SK-N-MC (cell line): ENCODE results near the gene STK31.

Experiments used
- DNase-seq: peaks from one replicate; pipeline ENCODE4 v3.0.0-alpha.2; 2011; ENCODE audit warnings: low read depth, low spot score
- H3K27ac ChIP-seq: fragments of 200-600 bp; sonication (generic); 2 replicates; pipeline ENCODE4 v1.5.1; 2016; ENCODE audit warnings: mixed run types
- H3K36me3 ChIP-seq: fragments of 200-600 bp; sonication (generic); 2 replicates; pipeline ENCODE4 v1.6.1; 2017; ENCODE audit warnings: antibody characterized with exemption, low read length, mixed read lengths; ENCODE audit not compliant: insufficient read depth
- H3K4me3 ChIP-seq: fragments of 200-600 bp; sonication (generic); 2 replicates; pipeline ENCODE4 v1.5.1; 2016
- H3K9ac ChIP-seq: fragments of 200-600 bp; sonication (generic); 2 replicates; pipeline ENCODE4 v1.8.0; 2017; ENCODE audit warnings: mixed run types, mixed read lengths; ENCODE audit not compliant: insufficient read length
- H3K9me3 ChIP-seq: fragments of 200-600 bp; sonication (generic); 2 replicates; pipeline ENCODE4 v1.6.1; 2017; ENCODE audit warnings: low read depth, mild to moderate bottlenecking, antibody characterized with exemption, low read length, moderate library complexity, mixed read lengths
- EZH2 ChIP-seq: fragments of 200-600 bp; sonication (generic); IDR thresholded peaks from one replicate; pipeline ENCODE4 v1.6.1; 2017; ENCODE audit warnings: antibody characterized with exemption
- FOXP2 ChIP-seq: optimal IDR thresholded peaks from 2 replicates; pipeline ENCODE3; 2011; ENCODE audit warnings: mild to moderate bottlenecking, moderate library complexity; ENCODE audit not compliant: insufficient read depth; ENCODE audit errors: extremely low read length, control extremely low read depth
- POLR2AphosphoS5 ChIP-seq: IDR thresholded peaks from 2 replicates; pipeline ENCODE4 v1.6.1; 2012; ENCODE audit warnings: mild to moderate bottlenecking, low read depth, low read length, borderline replicate concordance

The STK31 gene

DNA sequence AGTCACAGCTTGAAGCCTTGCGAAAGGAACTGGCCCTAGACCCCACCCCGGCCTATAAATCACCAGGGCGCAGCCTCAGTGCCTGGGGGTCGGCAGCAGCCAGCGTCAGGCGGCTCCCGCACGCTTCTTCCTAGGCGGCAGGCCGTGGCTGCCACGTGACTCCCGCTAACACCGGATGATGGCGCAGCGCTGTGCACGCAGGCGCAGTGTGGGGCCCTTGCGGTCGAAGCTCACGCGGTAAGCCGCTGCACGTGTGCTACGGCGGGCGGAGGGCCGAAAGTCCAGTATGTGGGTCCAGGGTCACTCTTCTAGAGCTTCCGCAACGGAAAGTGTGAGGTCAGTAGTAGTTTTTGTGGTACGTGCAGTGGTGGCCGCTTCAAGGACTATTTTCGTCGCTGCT, at the start of gene STK31:
TSS of gene STK31 (plus strand) at position 220 of the 400 bp plus-strand sequence. CDS start at position 287, 67 bp downstream.
- no peaks in the 10 kb centered on the region for H3K9me3 ChIP-seq
- H3K36me3 ChIP-seq = no peaks in the 10 kb centered on the region
- no peak within 1 kb of the TSS for H3K9ac ChIP-seq
- DNase-seq = no peak
- no peak for TF ChIP-seq EZH2
- TF ChIP-seq FOXP2 = no peak
- no peak for TF ChIP-seq POLR2AphosphoS5
- H3K27ac ChIP-seq = no peak within 1 kb of the TSS
- no peak within 1 kb of the TSS for H3K4me3 ChIP-seq

DNA sequence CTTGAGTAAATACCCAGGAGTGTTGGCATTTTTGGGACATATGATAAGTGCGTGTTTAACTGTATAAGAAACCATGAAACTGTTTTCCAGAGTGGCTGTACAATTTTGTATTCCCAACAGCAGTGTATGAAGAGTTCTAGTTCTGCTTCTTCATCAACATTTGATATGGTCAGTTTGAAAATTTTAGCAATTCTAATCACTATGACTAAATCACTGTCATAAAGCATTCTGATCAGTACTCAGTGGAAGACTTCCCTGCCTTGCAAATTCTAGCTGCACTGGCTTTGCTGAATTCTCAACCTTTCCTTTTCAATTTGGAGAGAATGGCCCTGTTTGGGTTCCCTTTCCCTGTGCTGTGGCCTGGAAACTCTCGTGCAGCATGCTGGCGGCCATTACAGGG, 48.6 kb upstream of the STK31 start:
- H3K4me3 ChIP-seq = no peak overlapping the region

DNA sequence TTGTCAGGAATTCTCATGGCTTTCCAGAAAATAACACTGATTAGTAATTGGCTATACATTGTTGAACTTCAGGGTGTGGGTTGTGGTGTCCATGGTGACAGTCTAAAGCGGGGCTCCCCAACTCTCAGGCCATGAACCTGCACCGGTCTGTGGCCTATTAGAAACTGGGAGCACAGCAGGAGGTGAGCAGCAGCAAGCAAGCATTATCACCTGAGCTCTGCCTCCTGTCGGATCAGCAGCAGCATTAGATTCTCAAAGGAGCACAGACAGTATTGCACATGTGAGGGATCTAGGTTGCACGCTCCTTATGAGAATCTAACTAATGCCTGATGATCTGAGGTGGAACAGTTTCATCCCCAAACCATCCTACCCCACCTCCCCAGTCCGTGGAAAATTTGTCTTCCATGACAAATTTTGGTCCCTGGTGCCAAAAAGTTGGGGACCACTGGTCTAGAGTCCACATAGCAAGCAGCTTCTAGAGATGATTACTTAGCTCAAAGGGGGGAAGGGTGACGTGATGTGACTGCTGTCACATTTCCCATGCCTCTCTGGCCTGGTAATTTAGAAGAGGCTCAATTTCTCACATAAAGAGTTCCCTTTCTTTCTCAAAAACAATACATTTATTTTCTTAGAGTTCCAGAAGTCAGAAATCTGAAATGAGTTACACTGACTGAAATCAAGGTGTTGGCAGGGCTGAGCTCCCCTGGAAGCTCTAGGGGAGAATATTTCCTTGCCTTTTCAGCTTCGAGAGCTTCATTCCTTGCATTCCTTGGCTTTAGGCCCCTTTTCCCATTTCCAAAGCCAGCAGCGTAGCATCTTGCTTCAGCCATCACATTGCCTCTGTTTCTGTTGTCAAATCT, 47.7 kb upstream of the STK31 start:
- Histone ChIP-seq H3K36me3 (no peaks in the 10 kb centered on the region), H3K9ac (no peak overlapping the region), H3K9me3 (no peaks in the 10 kb centered on the region), H3K27ac (no peak overlapping the region), H3K4me3 (no peak overlapping the region)
- TF ChIP-seq FOXP2 = no peak
- TF ChIP-seq POLR2AphosphoS5 = no peak
- TF ChIP-seq EZH2 = no peak
- DNase-seq = no peak

More for the DNA sequence above, 48.6 kb upstream of the STK31 start:
- no peaks in the 10 kb centered on the region for H3K9me3 ChIP-seq
- DNase-seq = no peak
- no peak overlapping the region for H3K27ac ChIP-seq
- no peak overlapping the region for H3K9ac ChIP-seq
- no peak for TF ChIP-seq EZH2
- no peak for TF ChIP-seq FOXP2
- TF ChIP-seq POLR2AphosphoS5 = no peak
- H3K36me3 ChIP-seq = no peaks in the 10 kb centered on the region

GRCh38 chr7:23662984-23663313, 47.1 kb upstream of the STK31 start:
- Histone ChIP-seq H3K36me3 (no peaks in the 10 kb centered on the region), H3K4me3 (no peak overlapping the region), H3K9me3 (no peaks in the 10 kb centered on the region), H3K27ac (no peak overlapping the region), H3K9ac (no peak overlapping the region)
- TF ChIP-seq POLR2AphosphoS5 = no peak
- TF ChIP-seq FOXP2 = no peak
- no peak for TF ChIP-seq EZH2
- no peak for DNase-seq

DNA sequence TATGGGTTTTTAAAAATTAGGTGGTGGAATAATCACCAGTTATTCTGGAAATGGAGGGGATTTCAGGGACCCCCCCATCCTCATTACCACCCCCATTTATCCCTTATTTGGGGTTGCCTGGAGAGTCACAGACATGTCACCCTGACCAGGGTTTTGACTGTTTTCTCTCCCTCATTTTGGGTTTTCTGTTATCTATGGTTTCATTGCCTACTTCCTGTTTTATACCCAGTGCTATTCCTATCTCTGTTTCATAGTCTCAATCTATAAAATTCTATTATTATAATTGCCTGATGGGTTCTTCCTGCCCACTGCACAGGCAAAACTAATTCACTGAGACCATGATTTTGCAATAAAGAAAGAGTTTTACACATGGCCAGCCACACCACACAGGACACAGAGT, 45.9 kb upstream of the STK31 start:
- Histone ChIP-seq H3K27ac (no peak overlapping the region), H3K4me3 (no peak overlapping the region), H3K36me3 (no peaks in the 10 kb centered on the region), H3K9ac (no peak overlapping the region), H3K9me3 (no peaks in the 10 kb centered on the region)
- no peak for TF ChIP-seq FOXP2
- TF ChIP-seq EZH2 = no peak
- no peak for TF ChIP-seq POLR2AphosphoS5
- DNase-seq = no peak

DNA sequence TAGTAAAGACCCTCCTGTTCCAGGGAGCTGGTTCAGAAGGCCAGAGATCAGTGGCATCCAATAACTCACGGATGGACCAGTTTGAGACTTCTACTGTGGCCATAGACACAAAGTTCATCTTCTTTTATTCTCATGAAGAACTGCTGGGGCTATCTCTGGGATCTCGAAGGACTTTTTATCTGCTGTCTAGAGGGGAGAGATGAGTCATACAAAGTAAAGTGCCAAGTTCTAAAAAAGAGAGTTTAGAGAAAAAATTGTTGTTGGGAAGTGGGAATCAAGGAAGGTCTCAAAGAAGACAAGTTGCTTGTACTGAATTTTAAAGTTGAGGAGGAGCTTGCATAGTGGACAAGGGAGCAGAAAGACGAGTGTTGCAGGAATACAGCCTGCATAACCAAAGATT, 38.0 kb upstream of the STK31 start:
- H3K27ac ChIP-seq = no peak overlapping the region

DNA sequence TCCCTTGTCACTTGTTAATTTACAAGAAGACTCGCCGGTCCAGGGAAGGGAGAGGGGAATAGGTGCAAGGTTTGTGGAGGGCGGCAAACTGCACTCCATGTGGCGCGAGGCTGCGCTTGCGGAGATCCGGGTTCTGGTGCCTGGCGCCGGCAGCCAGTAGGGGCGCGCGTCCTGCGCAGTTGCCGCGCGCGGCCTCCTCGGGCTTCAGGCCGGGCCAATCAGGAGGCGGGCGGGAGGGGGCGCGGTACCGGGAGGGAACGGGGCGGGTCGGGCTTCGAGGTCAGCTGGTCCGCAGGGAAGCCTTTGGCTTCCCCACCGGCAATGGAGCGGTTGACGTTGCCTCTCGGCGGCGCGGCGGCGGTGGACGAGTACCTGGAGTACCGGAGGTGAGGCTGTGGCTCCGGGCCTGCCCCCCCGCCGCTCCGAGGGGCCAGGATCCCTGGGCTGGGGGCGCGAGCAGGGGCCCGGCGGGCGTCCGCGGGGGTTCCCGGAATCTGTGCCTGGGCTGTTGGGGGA, 30.1 kb upstream of the STK31 start, which contains the start of gene FAM221A:
TSS of gene FAM221A (plus strand) at position 302 of the 516 bp plus-strand sequence. CDS start at position 322, 20 bp downstream.
- Histone ChIP-seq H3K9ac (no peak within 1 kb of the TSS), H3K9me3 (0 out of 2 replicates have a peak, but pooled peaks cover 2% of the 10 kb centered on the region), H3K4me3 (no peak within 1 kb of the TSS), H3K27ac (no peak within 1 kb of the TSS), H3K36me3 (no peaks in the 10 kb centered on the region)
- TF ChIP-seq FOXP2 (no peak), EZH2 (no peak), POLR2AphosphoS5 (no peak)
- no peak for DNase-seq

More for the DNA sequence above, 38.0 kb upstream of the STK31 start:
- Histone ChIP-seq H3K4me3 (no peak overlapping the region), H3K9me3 (0 out of 2 replicates have a peak, but pooled peaks cover 2% of the 10 kb centered on the region), H3K9ac (no peak overlapping the region), H3K36me3 (no peaks in the 10 kb centered on the region)
- DNase-seq = no peak
- TF ChIP-seq EZH2 = no peak
- no peak for TF ChIP-seq POLR2AphosphoS5
- TF ChIP-seq FOXP2 = no peak
